Activated T-cell treated with anti-CD3 and anti-CD28 coated beads, Interleukin-2, amount 50 U/mL, for 1 hour (primary cell): ENCODE data around the gene TAL2.
"Not testable (repeated sequence)": the region's sequence is repeated elsewhere in the genome, so short reads cannot be mapped to it uniquely, and the experiment has no call there.

Source experiments
- DNase-seq: peaks from one replicate; pipeline ENCODE4 v3.0.0-alpha.2; 2020

Gene TAL2

GRCh38 chr9:105676351-105676923 lies 14.2 kb downstream of the TAL2 start:
- no peak for DNase-seq

GRCh38 chr9:105678163-105678562 lies 15.9 kb downstream of the TAL2 start:
- no peak for DNase-seq

GRCh38 chr9:105678781-105679180 lies 16.5 kb downstream of the TAL2 start:
- DNase-seq, result no peak

GRCh38 chr9:105679257-105680022 lies 17.2 kb downstream of the TAL2 start:
- DNase-seq, result no peak

GRCh38 chr9:105681313-105681712 lies 19.1 kb downstream of the TAL2 start:
- no peak for DNase-seq

GRCh38 chr9:105681724-105682123 lies 19.5 kb downstream of the TAL2 start:
- DNase-seq, result no peak

- no peak for DNase-seq
These were observed 21.5 kb downstream of the TAL2 start for GRCh38 chr9:105683688-105684275.

- no peak for DNase-seq
These were observed 24.7 kb downstream of the TAL2 start for GRCh38 chr9:105686936-105687335.

GRCh38 chr9:105690742-105691141 lies 28.5 kb downstream of the TAL2 start:
- no peak for DNase-seq

GRCh38 chr9:105693435-105694189 lies 31.4 kb downstream of the TAL2 start:
- no peak for DNase-seq

GRCh38 chr9:105694190-105694847 lies 32.1 kb downstream of the TAL2 start, which contains the start of gene TMEM38B:
TMEM38B (plus strand) TSS chr9:105694541; CDS start chr9:105694661, 120 bp downstream.
- peak; percentile 85 for DNase-seq

- peak; percentile 68 for DNase-seq
These were observed 32.8 kb downstream of the TAL2 start for GRCh38 chr9:105694848-105695581.

- DNase-seq, result no peak
These were observed 34.0 kb downstream of the TAL2 start for GRCh38 chr9:105696219-105696793.

- DNase-seq, result no peak
These were observed 35.6 kb downstream of the TAL2 start for GRCh38 chr9:105697871-105698270.

GRCh38 chr9:105698348-105698870 lies 36.2 kb downstream of the TAL2 start:
- no peak for DNase-seq

- no peak for DNase-seq
These were observed 38.4 kb downstream of the TAL2 start for GRCh38 chr9:105700668-105701067.

- DNase-seq, result no peak
These were observed 38.9 kb downstream of the TAL2 start for GRCh38 chr9:105701145-105701544.

GRCh38 chr9:105702207-105702606 lies 40.0 kb downstream of the TAL2 start:
- DNase-seq, result no peak

- not testable (repeated sequence) for DNase-seq
These were observed 41.4 kb downstream of the TAL2 start for GRCh38 chr9:105703638-105704037.

- no peak for DNase-seq
These were observed 43.9 kb downstream of the TAL2 start for GRCh38 chr9:105706156-105706555.

- no peak for DNase-seq
These were observed 46.1 kb downstream of the TAL2 start for GRCh38 chr9:105708405-105708804.

- no peak for DNase-seq
These were observed 48.4 kb downstream of the TAL2 start for GRCh38 chr9:105710638-105711037.
